Measurements from ENCODE around the gene SPNS1.

SPNS1 gene

GRCh38 chr16:28982418-28982817 lies 7.8 kb downstream of the SPNS1 start:
- ChIA-PET CTCF (no interaction called here), POLR2A (interaction anchor here (1.5 kb wide), 1 partner anchor 8 kb away, joined by 5 read pairs; the partner anchor contains the start of gene SPNS1)
- DNase-seq (ENCODE audit: extremely low spot score) = no peak
- TF ChIP-seq L3MBTL2 (conservative IDR thresholded peaks at IDR 0.05) (no peak), FOXM1 (IDR thresholded peaks at IDR 0.05; ENCODE audit: borderline replicate concordance) (no peak)

- POLR2A ChIA-PET = interaction anchor here (1.5 kb wide), 1 partner anchor 9 kb away, joined by 5 read pairs; the partner anchor contains the start of gene SPNS1
- DNase-seq (ENCODE audit: extremely low spot score) = no peak
- TF ChIP-seq BHLHE40 (IDR thresholded peaks at IDR 0.05; ENCODE audit: borderline replicate concordance) (no peak), ARNT (IDR thresholded peaks at IDR 0.05) (no peak), FOXA1 (IDR thresholded peaks at IDR 0.05) (no peak), LEF1 (IDR thresholded peaks at IDR 0.05; ENCODE audit: borderline replicate concordance) (no peak), L3MBTL2 (conservative IDR thresholded peaks at IDR 0.05) (no peak), SP1 (IDR thresholded peaks at IDR 0.05) (no peak), CTBP1 (IDR thresholded peaks at IDR 0.05; ENCODE audit: borderline replicate concordance) (no peak), HDGF (IDR thresholded peaks at IDR 0.05; ENCODE audit: borderline replicate concordance) (no peak), NFRKB (IDR thresholded peaks at IDR 0.05) (no peak), ZNF384 (IDR thresholded peaks at IDR 0.05) (no peak), PKNOX1 (IDR thresholded peaks at IDR 0.05) (no peak)
- CTCF ChIA-PET = no interaction called here
Observed at GRCh38 chr16:28982949-28983348, 8.4 kb downstream of the SPNS1 start.

- CTCF ChIA-PET = no interaction called here
- POLR2A ChIA-PET = interaction anchor here (1.5 kb wide), 1 partner anchor 10 kb away, joined by 5 read pairs; the partner anchor contains the start of gene SPNS1
- DNase-seq (ENCODE audit: extremely low spot score) = no peak
Observed at GRCh38 chr16:28983644-28984043, 9.1 kb downstream of the SPNS1 start.

GRCh38 chr16:28984091-28984490 lies 9.5 kb downstream of the SPNS1 start:
- no peak for DNase-seq (ENCODE audit: extremely low spot score)
- POLR2A ChIA-PET = no interaction called here
- CTCF ChIA-PET = no interaction called here
- TF ChIP-seq HDGF (IDR thresholded peaks at IDR 0.05; ENCODE audit: borderline replicate concordance) (no peak), BHLHE40 (IDR thresholded peaks at IDR 0.05; ENCODE audit: borderline replicate concordance) (no peak), L3MBTL2 (conservative IDR thresholded peaks at IDR 0.05) (no peak), FOXM1 (IDR thresholded peaks at IDR 0.05; ENCODE audit: borderline replicate concordance) (no peak), SUZ12 (IDR thresholded peaks at IDR 0.05) (no peak)

More at GRCh38 chr16:28983644-28984043, 9.1 kb downstream of the SPNS1 start:
- TF ChIP-seq ZNF384 (IDR thresholded peaks at IDR 0.05) (no peak), TARDBP (IDR thresholded peaks at IDR 0.05) (no peak), PKNOX1 (IDR thresholded peaks at IDR 0.05) (no peak), NFRKB (IDR thresholded peaks at IDR 0.05) (no peak), HDGF (IDR thresholded peaks at IDR 0.05; ENCODE audit: borderline replicate concordance) (no peak), FOXM1 (IDR thresholded peaks at IDR 0.05; ENCODE audit: borderline replicate concordance) (no peak), FOXK2 (IDR thresholded peaks at IDR 0.05) (no peak), ARNT (IDR thresholded peaks at IDR 0.05) (no peak), SP1 (IDR thresholded peaks at IDR 0.05) (no peak), BHLHE40 (IDR thresholded peaks at IDR 0.05; ENCODE audit: borderline replicate concordance) (no peak), CTBP1 (IDR thresholded peaks at IDR 0.05; ENCODE audit: borderline replicate concordance) (no peak), L3MBTL2 (conservative IDR thresholded peaks at IDR 0.05) (no peak)

GRCh38 chr16:28984619-28985135 lies 10.1 kb downstream of the SPNS1 start, which contains the start of gene LAT:
Gene LAT, plus strand, starts transcription at chr16:28985052. Its CDS starts 366 bp downstream, at chr16:28985418.
- CTCF ChIA-PET = no interaction called here
- no peak for DNase-seq (ENCODE audit: extremely low spot score)
- TF ChIP-seq CTBP1 (IDR thresholded peaks at IDR 0.05; ENCODE audit: borderline replicate concordance) = no peak
- no peak for TF ChIP-seq FOXK2 (IDR thresholded peaks at IDR 0.05)
- TF ChIP-seq FOXM1 (IDR thresholded peaks at IDR 0.05; ENCODE audit: borderline replicate concordance) = no peak
- TF ChIP-seq ARNT (IDR thresholded peaks at IDR 0.05) = no peak
- TF ChIP-seq SP1 (IDR thresholded peaks at IDR 0.05) = no peak
- no peak for TF ChIP-seq NFRKB (IDR thresholded peaks at IDR 0.05)
- no peak for TF ChIP-seq TARDBP (IDR thresholded peaks at IDR 0.05)
- no peak for TF ChIP-seq L3MBTL2 (conservative IDR thresholded peaks at IDR 0.05)
- TF ChIP-seq SUZ12 (IDR thresholded peaks at IDR 0.05) = no peak
- no peak for TF ChIP-seq FOXA1 (IDR thresholded peaks at IDR 0.05)
- no peak for TF ChIP-seq LEF1 (IDR thresholded peaks at IDR 0.05; ENCODE audit: borderline replicate concordance)
- POLR2A ChIA-PET = no interaction called here

- DNase-seq (ENCODE audit: extremely low spot score) = no peak
- CTCF ChIA-PET = no interaction called here
- TF ChIP-seq ARNT (IDR thresholded peaks at IDR 0.05) (no peak), L3MBTL2 (conservative IDR thresholded peaks at IDR 0.05) (no peak), SUZ12 (IDR thresholded peaks at IDR 0.05) (no peak), PKNOX1 (IDR thresholded peaks at IDR 0.05) (no peak), SP1 (IDR thresholded peaks at IDR 0.05) (no peak), ZNF384 (IDR thresholded peaks at IDR 0.05) (no peak), BHLHE40 (IDR thresholded peaks at IDR 0.05; ENCODE audit: borderline replicate concordance) (no peak), CTBP1 (IDR thresholded peaks at IDR 0.05; ENCODE audit: borderline replicate concordance) (no peak), FOXA1 (IDR thresholded peaks at IDR 0.05) (no peak), LEF1 (IDR thresholded peaks at IDR 0.05; ENCODE audit: borderline replicate concordance) (no peak), FOXK2 (IDR thresholded peaks at IDR 0.05) (no peak), FOXM1 (IDR thresholded peaks at IDR 0.05; ENCODE audit: borderline replicate concordance) (no peak), TARDBP (IDR thresholded peaks at IDR 0.05) (no peak)
- POLR2A ChIA-PET = no interaction called here
Observed at GRCh38 chr16:28985211-28986041, 10.8 kb downstream of the SPNS1 start.

All from HEK293T (cell line).